CD4-positive, alpha-beta memory T cell (primary cell): ENCODE measurements around the gene SLC6A3. TPM values are rescaled to one million over a fixed set of nuclear protein-coding genes. Genes with fewer than 3 reads are reported as not detected.
A peak's percentile ranks its signal among the peaks of the same experiment; 100 is the strongest.

Experiments
- CTCF ChIA-PET: fragments of 350-600 bp; sonication (Branson Sonifier 250); formaldehyde crosslinking; loops from one replicate; lab custom pipeline; 2021; ENCODE audit warnings: inconsistent platforms; ENCODE audit not compliant: partially characterized antibody; lab: Charles Lee
- POLR2A ChIA-PET: fragments of 350-600 bp; sonication (Branson Sonifier 250); formaldehyde crosslinking; loops from one replicate; lab custom pipeline; 2021; ENCODE audit not compliant: partially characterized antibody; lab: Charles Lee
- DNase-seq, 5 donors: peaks; one replicate each; pipeline versions ENCODE4 v3.0.0 to v3.0.0-alpha.2; 2020 to 2022; ENCODE audit warnings: mixed read lengths in 1 of 5
- H3K27ac ChIP-seq: one replicate; pipeline ENCODE4 v1.7.0; 2013; ENCODE audit warnings: low read depth, low read length
- H3K27me3 ChIP-seq: 2 replicates; pipeline ENCODE4 v1.7.0; 2013; ENCODE audit warnings: mild to moderate bottlenecking, low read length, moderate library complexity; ENCODE audit not compliant: insufficient read depth
- H3K36me3 ChIP-seq: 2 replicates; pipeline ENCODE4 v1.7.0; 2013; ENCODE audit warnings: mild to moderate bottlenecking, low read length, moderate library complexity; ENCODE audit not compliant: insufficient read depth
- H3K4me1 ChIP-seq: 2 replicates; pipeline ENCODE4 v1.7.0; 2013; ENCODE audit warnings: mild to moderate bottlenecking, low read length, moderate library complexity; ENCODE audit not compliant: insufficient read depth
- H3K4me3 ChIP-seq, 2 donors: one replicate each; pipeline ENCODE4 v1.7.0; 2013; ENCODE audit warnings: low read length in 2 of 2, mild to moderate bottlenecking in 1 of 2
- H3K9me3 ChIP-seq, 2 donors: one replicate each; pipeline ENCODE4 v1.7.0; 2013; ENCODE audit warnings: low read length in 2 of 2, control low read depth in 1 of 2; ENCODE audit not compliant: control insufficient read depth in 1 of 2
- H3K27ac Mint-ChIP-seq, 7 donors: one replicate each; pipeline ENCODE4 v1.8.0; 2020 to 2021; ENCODE audit warnings: mixed read lengths in 7 of 7, mild to moderate bottlenecking in 6 of 7, inconsistent platforms in 3 of 7, moderate library complexity in 3 of 7
- H3K27me3 Mint-ChIP-seq, 2 donors: one replicate each; pipeline ENCODE4 v1.8.0; 2020 to 2021; ENCODE audit warnings: mixed read lengths in 2 of 2
- H3K36me3 Mint-ChIP-seq, 2 donors: one replicate each; pipeline ENCODE4 v1.8.0; 2020 to 2021; ENCODE audit warnings: mixed read lengths in 2 of 2, inconsistent platforms in 1 of 2, mild to moderate bottlenecking in 1 of 2
- H3K4me1 Mint-ChIP-seq, 4 donors: one replicate each; pipeline ENCODE4 v1.8.0; 2020 to 2021; ENCODE audit warnings: mixed read lengths in 4 of 4, mild to moderate bottlenecking in 1 of 4
- H3K4me3 Mint-ChIP-seq, 8 donors: one replicate each; pipeline ENCODE4 v1.8.0; 2020 to 2021; ENCODE audit warnings: mixed read lengths in 8 of 8, mild to moderate bottlenecking in 7 of 8, moderate library complexity in 6 of 8, inconsistent platforms in 3 of 8
- H3K9me3 Mint-ChIP-seq, 8 donors: one replicate each; pipeline ENCODE4 v1.8.0; 2020 to 2021; ENCODE audit warnings: mixed read lengths in 8 of 8, mild to moderate bottlenecking in 5 of 8, inconsistent platforms in 3 of 8, moderate library complexity in 1 of 8
- intact Hi-C: fragments of 100-400 bp; cut with micrococcal nuclease; formaldehyde crosslinking; loops from one replicate; pipeline ENCODE4 v1.15.1; 2023
- polyA plus RNA-seq, 2 donors: library from polyadenylated mRNA; unstranded; fragments of 300-500 nt; fragmentation: Illumina TruSeq; gene quantifications; one replicate each; pipeline ENCODE4 v1.2.3, GENCODE V29; 2021
- total RNA-seq, 2 experiments: library from RNA; stranded (reverse); gene quantifications; one replicate each; pipeline ENCODE4 v1.2.3, GENCODE V29; 2021

SLC6A3 gene
- total and polyA plus RNA-seq, 4 experiments from 2014 or later: not detected

DNA sequence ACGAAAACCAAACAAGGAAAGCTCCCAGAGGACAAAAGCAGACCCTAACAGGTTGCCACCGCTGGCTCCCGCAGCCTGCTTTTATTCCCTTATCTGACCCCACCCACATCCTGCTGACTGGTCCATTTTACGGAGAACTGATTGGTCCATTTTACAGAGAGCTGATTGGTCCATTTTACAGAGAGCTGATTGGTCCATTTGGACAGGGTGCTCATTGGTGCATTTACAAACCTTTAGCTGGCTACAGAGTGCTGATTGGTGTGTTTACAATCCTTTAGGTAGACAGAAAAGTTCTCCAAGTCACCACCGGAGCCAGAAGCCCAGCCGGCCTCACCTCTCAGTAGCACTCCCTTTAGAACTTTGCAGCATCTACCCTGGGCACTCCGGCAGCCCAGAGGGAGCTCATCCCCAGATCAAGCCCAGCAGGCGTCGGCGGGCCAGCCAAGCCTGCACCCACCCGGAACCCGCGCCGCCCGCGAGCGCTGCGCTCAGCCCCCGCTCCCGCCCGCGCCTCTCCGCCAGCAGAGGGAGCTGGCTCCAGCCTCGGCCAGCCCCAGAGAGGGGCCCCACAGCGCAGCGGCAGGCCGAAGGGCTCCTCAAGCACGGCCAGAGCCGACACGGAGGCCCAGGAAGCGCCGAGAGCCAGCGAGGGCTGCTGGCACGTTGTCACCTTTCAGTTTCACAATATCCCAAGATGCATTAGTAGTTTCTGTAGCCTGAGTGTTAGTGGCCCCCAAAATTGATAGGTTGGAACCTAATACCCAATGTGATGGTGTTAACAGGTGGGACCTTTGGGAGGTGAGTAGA lies 65.0 kb downstream of the SLC6A3 start:
- peaks cover 10% of the 10 kb centered on the region for H3K4me1 ChIP-seq
- intact Hi-C loops: loop anchor here (1.0 kb wide), 2 partner anchors 261 to 265 kb away; no protein-coding TSS in a partner anchor
- Mint-ChIP-seq H3K27me3 (peaks cover 0 to 1% of the 10 kb centered on the region in 2 donors), H3K4me1 (peaks cover 6 to 23% (median 13%) of the 10 kb centered on the region in 4 donors), H3K36me3 (no peaks in the 10 kb centered on the region), H3K9me3 (peaks cover 0 to 3% (median 0%) of the 10 kb centered on the region in 8 donors), H3K27ac (peak overlapping the region in 6 of 7 donors; percentile 53 to 87 (median 68)), H3K4me3 (peak overlapping the region; percentile 70 to 83 (median 79))
- POLR2A ChIA-PET: interaction anchor here (0.9 to 1.3 kb wide), 2 partner anchors 35 to 156 kb away, joined by 3 to 5 read pairs; partner anchors contain the start of gene CLPTM1L
- no peaks in the 10 kb centered on the region for H3K9me3 ChIP-seq
- no peak overlapping the region for H3K27ac ChIP-seq
- no peaks in the 10 kb centered on the region for H3K27me3 ChIP-seq
- CTCF ChIA-PET: interaction anchor here (0.6 to 3.6 kb wide), 23 partner anchors 9 to 263 kb away, joined by 3 to 38 read pairs (median 4); no protein-coding TSS in a partner anchor
- H3K4me3 ChIP-seq: no peak overlapping the region
- no peaks in the 10 kb centered on the region for H3K36me3 ChIP-seq
- peak; percentile 58 to 72 (median 61) for DNase-seq

DNA sequence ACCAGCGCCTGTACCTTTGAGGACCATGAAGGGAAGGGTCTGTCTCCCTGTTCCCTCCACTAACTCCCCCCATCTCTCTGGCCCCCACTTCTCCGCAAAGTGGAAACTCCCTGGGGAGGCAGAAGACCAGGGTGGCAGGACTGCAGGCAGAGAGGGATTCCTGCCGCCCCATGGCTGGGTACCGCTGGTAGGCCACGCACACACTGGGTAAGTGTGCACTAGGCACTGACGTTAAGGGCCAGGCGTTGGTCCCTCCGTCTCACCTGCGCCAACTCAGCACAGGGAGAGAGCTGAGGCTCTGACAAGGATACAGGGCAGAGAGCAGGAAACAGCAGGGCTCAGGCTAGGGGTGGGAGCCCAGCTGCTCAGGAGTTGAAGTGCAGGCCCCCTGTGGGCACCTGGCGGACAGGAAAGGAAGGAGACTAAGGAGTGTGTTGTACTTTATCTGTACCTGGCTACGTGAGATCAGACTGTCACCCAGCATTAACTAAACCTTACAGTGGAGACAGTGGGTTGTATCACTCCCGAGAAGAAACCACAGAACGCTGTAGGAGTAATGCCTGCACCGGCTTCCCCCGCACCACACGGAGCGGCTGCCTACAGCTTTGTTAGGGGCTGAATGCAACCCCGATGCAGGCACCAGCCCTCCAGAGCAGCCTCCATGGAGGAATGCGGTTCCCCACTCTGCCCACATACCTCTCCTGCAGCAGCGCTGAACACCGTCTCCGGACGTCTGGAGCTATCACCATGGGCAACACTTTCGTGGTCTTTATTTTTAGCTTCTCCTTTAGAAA lies 66.2 kb downstream of the SLC6A3 start:
- intact Hi-C loops: no loop called here
- H3K9me3 ChIP-seq: no peaks in the 10 kb centered on the region
- POLR2A ChIA-PET: no interaction called here
- peaks cover 0 to 1% of the 10 kb centered on the region in 2 donors for H3K27me3 Mint-ChIP-seq
- no peaks in the 10 kb centered on the region for H3K36me3 Mint-ChIP-seq
- no peaks in the 10 kb centered on the region for H3K36me3 ChIP-seq
- CTCF ChIA-PET: interaction anchor here (0.6 to 3.6 kb wide), 14 partner anchors 8 to 265 kb away, joined by 3 to 38 read pairs (median 5); no protein-coding TSS in a partner anchor
- no peak overlapping the region for H3K27ac ChIP-seq
- DNase-seq: no peak
- peaks cover 7 to 20% (median 10%) of the 10 kb centered on the region in 4 donors for H3K4me1 Mint-ChIP-seq
- H3K4me3 Mint-ChIP-seq: peak overlapping the region in 1 of 8 donors; percentile 52
- peak overlapping the region in 1 of 7 donors; percentile 11 for H3K27ac Mint-ChIP-seq
- no peak overlapping the region for H3K4me3 ChIP-seq
- H3K27me3 ChIP-seq: no peaks in the 10 kb centered on the region
- peaks cover 8% of the 10 kb centered on the region for H3K4me1 ChIP-seq
- H3K9me3 Mint-ChIP-seq: peaks cover 0 to 3% (median 0%) of the 10 kb centered on the region in 8 donors

DNA sequence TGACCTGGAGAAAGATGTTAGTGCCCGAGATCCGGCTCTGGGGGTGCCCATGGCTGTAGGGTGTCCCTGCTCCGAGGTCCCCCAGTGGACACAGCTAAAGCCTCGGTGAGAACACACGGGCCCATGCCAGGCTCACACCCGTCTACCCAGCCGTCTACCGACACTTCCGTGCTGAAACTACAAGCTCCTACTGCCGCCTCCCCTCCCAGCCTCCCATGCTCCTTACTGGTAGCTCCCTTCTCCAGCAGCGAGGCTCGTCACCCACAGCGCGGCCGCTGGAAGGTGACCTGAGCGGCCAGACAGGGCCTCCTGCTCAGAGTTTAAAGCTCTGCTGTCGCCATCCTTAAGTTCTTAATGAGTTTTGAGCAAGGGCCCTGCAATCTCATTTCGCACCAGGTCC lies 67.1 kb downstream of the SLC6A3 start:
- Histone ChIP-seq H3K27me3 (no peaks in the 10 kb centered on the region), H3K27ac (no peak overlapping the region), H3K4me1 (peaks cover 8% of the 10 kb centered on the region), H3K36me3 (no peaks in the 10 kb centered on the region), H3K9me3 (no peaks in the 10 kb centered on the region), H3K4me3 (no peak overlapping the region)
- Mint-ChIP-seq H3K9me3 (peaks cover 0 to 3% (median 0%) of the 10 kb centered on the region in 8 donors), H3K36me3 (no peaks in the 10 kb centered on the region), H3K27me3 (peaks cover 0 to 1% of the 10 kb centered on the region in 2 donors), H3K27ac (no peak overlapping the region), H3K4me3 (no peak overlapping the region), H3K4me1 (peaks cover 7 to 20% (median 10%) of the 10 kb centered on the region in 4 donors)
- DNase-seq: no peak
- intact Hi-C loops: no loop called here
- ChIA-PET POLR2A (no interaction called here), CTCF (interaction anchor here (2.2 to 3.6 kb wide), 2 partner anchors 18 to 266 kb away, joined by 6 to 38 read pairs; no protein-coding TSS in a partner anchor)

DNA sequence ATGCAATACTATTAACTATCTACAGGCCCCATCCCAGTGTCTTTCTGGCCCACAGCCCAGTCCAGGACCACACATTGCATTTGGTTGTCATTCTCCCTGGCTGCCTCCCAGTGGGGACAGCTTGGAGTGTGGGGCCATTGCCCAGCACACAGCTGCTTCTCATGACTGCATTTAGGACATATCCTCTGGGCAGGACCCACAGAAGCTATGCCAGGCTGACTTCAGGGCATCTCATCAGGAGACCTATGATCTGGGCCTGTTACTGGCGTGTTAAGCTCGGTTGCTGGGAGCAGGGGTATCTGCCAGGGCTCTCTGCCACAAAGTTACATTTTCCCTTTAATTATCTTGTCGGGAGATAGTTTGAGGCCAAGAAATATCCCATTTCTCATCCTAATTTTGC lies 68.3 kb downstream of the SLC6A3 start:
- no peaks in the 10 kb centered on the region for H3K9me3 ChIP-seq
- ChIA-PET POLR2A (no interaction called here), CTCF (no interaction called here)
- peaks cover 0 to 1% of the 10 kb centered on the region in 2 donors for H3K27me3 Mint-ChIP-seq
- H3K9me3 Mint-ChIP-seq: peaks cover 0 to 3% (median 0%) of the 10 kb centered on the region in 8 donors
- no peak for DNase-seq
- no peaks in the 10 kb centered on the region for H3K36me3 ChIP-seq
- H3K4me1 ChIP-seq: peaks cover 8% of the 10 kb centered on the region
- H3K36me3 Mint-ChIP-seq: no peaks in the 10 kb centered on the region
- no peaks in the 10 kb centered on the region for H3K27me3 ChIP-seq
- H3K4me3 Mint-ChIP-seq: no peak overlapping the region
- intact Hi-C loops: no loop called here
- H3K27ac ChIP-seq: no peak overlapping the region
- H3K27ac Mint-ChIP-seq: no peak overlapping the region
- peaks cover 7 to 20% (median 10%) of the 10 kb centered on the region in 4 donors for H3K4me1 Mint-ChIP-seq
- no peak overlapping the region for H3K4me3 ChIP-seq

DNA sequence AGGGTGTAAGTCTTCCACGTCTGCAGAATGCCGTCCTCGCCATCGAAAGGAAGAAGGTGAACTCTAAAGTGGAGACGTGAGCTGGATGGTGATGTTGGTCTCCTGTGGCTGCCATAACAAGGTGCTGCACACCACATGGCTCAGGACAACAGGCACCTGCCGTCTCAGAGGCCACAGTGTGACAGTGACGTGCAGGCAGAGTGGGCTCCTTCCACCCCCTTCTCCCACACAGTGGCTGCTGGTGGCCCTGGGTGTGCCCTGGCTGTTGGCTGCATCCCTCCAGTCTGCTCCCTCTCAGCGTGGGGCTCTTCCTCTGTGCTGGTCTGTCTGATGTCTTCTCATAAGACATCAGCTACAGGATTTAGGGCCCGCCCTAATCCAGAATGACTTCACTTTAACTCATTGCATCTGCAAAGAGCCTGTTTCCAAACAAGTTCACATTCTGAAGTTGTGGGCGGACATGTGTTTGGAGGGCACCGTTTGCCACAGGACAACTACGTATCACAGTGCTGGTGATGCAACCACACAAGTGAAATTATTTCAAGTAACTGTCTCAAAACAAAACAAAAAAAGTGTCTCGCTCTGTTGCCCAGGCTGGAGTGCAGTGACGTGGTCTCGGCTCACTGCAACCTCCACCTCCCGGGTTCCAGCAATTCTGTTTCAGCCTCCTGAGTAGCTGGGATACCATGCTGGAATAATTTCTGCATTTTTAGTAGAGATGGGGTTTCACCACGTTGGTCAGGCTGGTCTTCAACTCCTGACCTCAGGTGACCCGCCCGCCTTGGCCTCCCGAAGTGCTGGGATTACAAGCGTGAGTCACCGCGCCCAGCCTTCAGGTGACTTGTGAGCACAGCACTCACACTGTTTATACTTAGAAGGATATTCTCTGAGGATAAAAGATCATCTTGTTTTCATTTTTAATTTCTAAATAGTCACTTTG lies 69.1 kb downstream of the SLC6A3 start:
- CTCF ChIA-PET: no interaction called here
- Histone ChIP-seq H3K27ac (no peak overlapping the region), H3K27me3 (no peaks in the 10 kb centered on the region), H3K9me3 (no peaks in the 10 kb centered on the region), H3K4me3 (no peak overlapping the region), H3K4me1 (peaks cover 8% of the 10 kb centered on the region), H3K36me3 (no peaks in the 10 kb centered on the region)
- H3K36me3 Mint-ChIP-seq: no peaks in the 10 kb centered on the region
- POLR2A ChIA-PET: interaction anchor here (2.9 kb wide), 1 partner anchor 9 kb away, joined by 13 read pairs; no protein-coding TSS in a partner anchor
- H3K4me3 Mint-ChIP-seq: no peak overlapping the region
- H3K27ac Mint-ChIP-seq: no peak overlapping the region
- no peaks in the 10 kb centered on the region for H3K9me3 Mint-ChIP-seq
- peaks cover 0 to 1% of the 10 kb centered on the region in 2 donors for H3K27me3 Mint-ChIP-seq
- H3K4me1 Mint-ChIP-seq: peaks cover 2 to 14% (median 6%) of the 10 kb centered on the region in 4 donors
- DNase-seq: no peak
- intact Hi-C loops: no loop called here

DNA sequence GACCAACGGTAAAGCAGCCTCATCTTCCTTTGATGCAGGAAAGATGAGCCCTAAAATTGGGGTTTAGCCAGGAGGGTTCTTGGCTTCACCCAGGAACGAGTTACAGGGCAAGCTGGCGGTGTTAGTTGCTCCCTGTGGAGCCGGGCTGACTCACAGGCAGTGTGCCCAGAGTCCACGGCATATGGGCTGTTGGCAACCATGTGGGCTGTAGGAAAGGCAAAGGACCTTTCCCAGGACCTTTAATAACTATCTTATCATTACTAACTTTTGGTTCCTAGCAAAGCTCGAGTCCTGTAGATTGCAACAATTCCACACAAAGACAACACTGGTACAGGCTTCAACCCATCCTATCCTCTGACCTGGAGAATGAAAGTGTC lies 70.6 kb downstream of the SLC6A3 start:
- POLR2A ChIA-PET: interaction anchor here (2.9 kb wide), 1 partner anchor 11 kb away, joined by 13 read pairs; no protein-coding TSS in a partner anchor

More for the DNA sequence above, 70.6 kb downstream of the SLC6A3 start:
- Mint-ChIP-seq H3K27me3 (peaks cover 0 to 1% of the 10 kb centered on the region in 2 donors), H3K9me3 (peaks cover 0 to under 1% (median 0%) of the 10 kb centered on the region in 8 donors), H3K4me3 (no peak overlapping the region), H3K4me1 (peaks cover 0 to 4% (median 0%) of the 10 kb centered on the region in 4 donors), H3K36me3 (no peaks in the 10 kb centered on the region), H3K27ac (no peak overlapping the region)
- CTCF ChIA-PET: no interaction called here
- H3K27ac ChIP-seq: no peak overlapping the region
- H3K4me1 ChIP-seq: no peaks in the 10 kb centered on the region
- H3K36me3 ChIP-seq: no peaks in the 10 kb centered on the region
- no peak overlapping the region for H3K4me3 ChIP-seq
- no peaks in the 10 kb centered on the region for H3K9me3 ChIP-seq
- no peak for DNase-seq
- no peaks in the 10 kb centered on the region for H3K27me3 ChIP-seq
- intact Hi-C loops: no loop called here
